Nephron (organoid): ENCODE measurements around the gene NFIC.
A peak's percentile ranks its signal among the peaks of the same experiment; 100 is the strongest.

Experiments
- H3K27ac Mint-ChIP-seq, 3 experiments: 2 replicates each; pipeline ENCODE4 v1.8.0; 2020; ENCODE audit warnings: mixed read lengths in 3 of 3, mild to moderate bottlenecking in 2 of 3, moderate library complexity in 1 of 3
- H3K27me3 Mint-ChIP-seq: 2 replicates; pipeline ENCODE4 v1.8.0; 2021; ENCODE audit warnings: low read depth, mild to moderate bottlenecking, moderate library complexity, mixed read lengths
- H3K36me3 Mint-ChIP-seq: 2 replicates; pipeline ENCODE4 v1.8.0; 2020; ENCODE audit warnings: low read depth, mixed read lengths
- H3K4me1 Mint-ChIP-seq: 2 replicates; pipeline ENCODE4 v1.8.0; 2020; ENCODE audit warnings: mixed read lengths
- H3K4me3 Mint-ChIP-seq, 3 experiments: 2 replicates each; pipeline ENCODE4 v1.8.0; 2020; ENCODE audit warnings: mild to moderate bottlenecking in 3 of 3, mixed read lengths in 3 of 3, moderate library complexity in 2 of 3
- H3K9me3 Mint-ChIP-seq: 2 replicates; pipeline ENCODE4 v1.8.0; 2020; ENCODE audit warnings: mixed read lengths
- TF ChIP-seq, protein P1 (sequence below), 3 experiments: fragments of 200-600 bp; sonication (generic); IDR thresholded peaks; one replicate each; pipeline ENCODE4 v1.5.0; 2021; ENCODE audit warnings: antibody characterized with exemption in 3 of 3; ENCODE audit not compliant: unreplicated experiment in 3 of 3

The NFIC gene

DNA sequence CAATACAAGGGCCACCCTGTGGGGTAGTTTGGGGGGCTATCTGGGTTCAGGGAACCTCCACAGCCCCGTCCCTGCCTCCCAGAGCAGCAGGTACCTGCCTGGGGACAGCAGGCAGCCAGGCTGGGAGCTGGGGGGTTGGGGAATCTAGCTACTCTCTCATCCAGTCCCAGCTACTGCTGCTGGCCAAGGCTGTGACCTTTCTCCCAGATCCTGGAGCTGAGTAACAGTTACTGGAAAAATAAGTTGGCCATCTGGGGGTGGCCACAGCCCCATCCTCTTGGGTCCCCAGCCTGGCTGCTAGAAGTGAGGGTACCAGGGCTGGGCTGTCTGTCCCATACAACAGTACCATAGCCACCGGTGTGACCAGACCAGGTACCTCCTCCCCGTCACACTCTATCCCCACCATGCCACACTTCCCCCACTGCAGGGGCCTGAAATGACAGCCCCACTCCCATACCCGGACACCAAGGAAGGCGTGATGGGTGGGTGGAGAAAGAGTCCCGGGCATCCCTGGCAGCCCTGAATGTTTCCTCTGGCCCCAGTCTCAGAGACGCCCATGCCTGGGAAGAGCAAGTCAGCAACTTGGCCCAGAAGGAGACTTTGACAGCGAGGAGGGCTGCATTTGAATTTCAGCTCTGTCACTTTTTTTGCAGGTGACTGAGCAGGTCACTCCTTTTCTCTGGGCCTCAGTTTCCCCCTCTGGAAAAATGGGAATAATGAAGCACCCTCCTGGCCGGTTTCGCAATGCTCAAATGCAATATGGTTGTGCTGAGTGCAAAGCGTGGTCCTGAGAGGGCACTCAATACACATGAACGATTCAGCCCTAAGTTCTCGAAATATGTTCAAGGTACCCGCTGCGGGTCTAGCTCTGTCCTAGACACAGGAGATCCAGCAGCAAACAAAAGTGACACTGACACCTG, 30.7 kb upstream of the NFIC start:
- H3K4me3 Mint-ChIP-seq = no peak overlapping the region

DNA sequence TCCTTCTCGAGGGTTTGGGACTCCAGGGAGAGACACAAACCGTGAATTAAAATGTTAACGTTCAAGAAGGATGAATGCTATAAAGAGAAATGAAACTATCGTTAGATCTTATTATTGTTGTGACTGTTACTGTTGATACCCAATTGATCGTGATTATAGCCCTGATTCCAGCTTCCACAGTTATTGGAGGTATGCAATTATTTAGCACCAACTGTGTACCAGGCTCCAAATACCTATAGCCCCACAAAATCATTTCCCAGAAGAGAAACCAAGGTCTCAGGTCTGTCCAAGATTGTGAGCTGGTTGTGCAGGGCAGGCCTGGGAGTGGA, 30.1 kb upstream of the NFIC start:
- peaks cover 5% of the 10 kb centered on the region for H3K4me1 Mint-ChIP-seq

More for the DNA sequence above, 30.7 kb upstream of the NFIC start:
- Mint-ChIP-seq H3K27me3 (peaks cover 55% of the 10 kb centered on the region), H3K36me3 (no peaks in the 10 kb centered on the region), H3K9me3 (no peaks in the 10 kb centered on the region), H3K27ac (peak overlapping the region in 2 of 3 experiments; percentile 55 to 80), H3K4me1 (peaks cover 5% of the 10 kb centered on the region)
- TF ChIP-seq, protein P1, sequence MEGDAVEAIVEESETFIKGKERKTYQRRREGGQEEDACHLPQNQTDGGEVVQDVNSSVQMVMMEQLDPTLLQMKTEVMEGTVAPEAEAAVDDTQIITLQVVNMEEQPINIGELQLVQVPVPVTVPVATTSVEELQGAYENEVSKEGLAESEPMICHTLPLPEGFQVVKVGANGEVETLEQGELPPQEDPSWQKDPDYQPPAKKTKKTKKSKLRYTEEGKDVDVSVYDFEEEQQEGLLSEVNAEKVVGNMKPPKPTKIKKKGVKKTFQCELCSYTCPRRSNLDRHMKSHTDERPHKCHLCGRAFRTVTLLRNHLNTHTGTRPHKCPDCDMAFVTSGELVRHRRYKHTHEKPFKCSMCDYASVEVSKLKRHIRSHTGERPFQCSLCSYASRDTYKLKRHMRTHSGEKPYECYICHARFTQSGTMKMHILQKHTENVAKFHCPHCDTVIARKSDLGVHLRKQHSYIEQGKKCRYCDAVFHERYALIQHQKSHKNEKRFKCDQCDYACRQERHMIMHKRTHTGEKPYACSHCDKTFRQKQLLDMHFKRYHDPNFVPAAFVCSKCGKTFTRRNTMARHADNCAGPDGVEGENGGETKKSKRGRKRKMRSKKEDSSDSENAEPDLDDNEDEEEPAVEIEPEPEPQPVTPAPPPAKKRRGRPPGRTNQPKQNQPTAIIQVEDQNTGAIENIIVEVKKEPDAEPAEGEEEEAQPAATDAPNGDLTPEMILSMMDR (IDR thresholded peaks at IDR 0.05; ENCODE audit: unreplicated experiment in 3 of 3) = no peak

DNA sequence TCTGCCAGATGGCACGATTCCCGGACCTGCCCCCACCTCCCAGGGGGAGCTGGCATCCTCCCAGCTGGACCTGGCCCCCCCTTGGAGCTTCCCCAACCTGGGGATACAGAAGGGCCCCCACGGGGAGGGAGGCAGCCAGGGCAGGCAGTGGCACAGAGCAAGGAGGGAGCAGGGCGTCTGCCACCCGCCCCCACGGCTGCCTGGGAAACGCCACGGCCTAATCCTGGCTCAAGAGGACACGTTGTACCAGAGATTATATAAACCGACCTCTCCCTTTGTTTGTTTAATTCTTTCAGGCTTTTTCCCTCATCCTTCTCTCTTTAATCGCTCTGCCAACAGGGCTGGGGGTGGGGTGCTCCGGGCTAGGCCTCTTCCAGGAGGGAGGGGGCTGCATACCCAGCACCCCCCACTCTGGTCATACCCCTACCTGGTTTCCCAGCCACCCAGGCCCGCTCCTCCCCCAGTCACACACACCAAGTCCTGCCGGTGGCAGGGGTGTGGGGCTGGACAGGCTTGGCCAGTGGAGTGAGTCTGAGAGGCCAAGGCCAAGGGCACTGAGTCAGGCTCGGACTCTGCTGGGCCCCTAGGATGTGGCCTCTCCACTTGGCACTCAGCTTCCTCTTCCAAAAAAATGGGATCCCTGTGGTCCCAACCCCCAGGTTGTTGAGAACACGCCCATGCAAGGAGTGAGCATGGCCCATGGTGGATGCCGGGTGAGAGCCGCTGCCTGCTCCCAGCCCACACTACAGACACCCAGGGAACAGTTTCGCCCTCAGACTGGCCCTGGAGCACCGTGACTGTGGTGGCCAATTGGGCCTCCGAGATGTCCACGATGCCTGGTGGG, 29.5 kb upstream of the NFIC start:
- peak overlapping the region; percentile 55 to 63 (median 56) for H3K27ac Mint-ChIP-seq
- TF ChIP-seq, protein P1 (IDR thresholded peaks at IDR 0.05; ENCODE audit: unreplicated experiment in 3 of 3) = no peak
- no peak overlapping the region for H3K4me3 Mint-ChIP-seq
- no peaks in the 10 kb centered on the region for H3K36me3 Mint-ChIP-seq
- H3K27me3 Mint-ChIP-seq = peaks cover 43% of the 10 kb centered on the region
- H3K9me3 Mint-ChIP-seq = no peaks in the 10 kb centered on the region
- H3K4me1 Mint-ChIP-seq = peaks cover 5% of the 10 kb centered on the region

More for the DNA sequence above, 30.1 kb upstream of the NFIC start:
- H3K4me3 Mint-ChIP-seq = no peak overlapping the region
- TF ChIP-seq, protein P1 (IDR thresholded peaks at IDR 0.05; ENCODE audit: unreplicated experiment in 3 of 3) = no peak
- H3K9me3 Mint-ChIP-seq = no peaks in the 10 kb centered on the region
- peak overlapping the region in 2 of 3 experiments; percentile 55 to 80 for H3K27ac Mint-ChIP-seq
- no peaks in the 10 kb centered on the region for H3K36me3 Mint-ChIP-seq
- H3K27me3 Mint-ChIP-seq = peaks cover 49% of the 10 kb centered on the region

DNA sequence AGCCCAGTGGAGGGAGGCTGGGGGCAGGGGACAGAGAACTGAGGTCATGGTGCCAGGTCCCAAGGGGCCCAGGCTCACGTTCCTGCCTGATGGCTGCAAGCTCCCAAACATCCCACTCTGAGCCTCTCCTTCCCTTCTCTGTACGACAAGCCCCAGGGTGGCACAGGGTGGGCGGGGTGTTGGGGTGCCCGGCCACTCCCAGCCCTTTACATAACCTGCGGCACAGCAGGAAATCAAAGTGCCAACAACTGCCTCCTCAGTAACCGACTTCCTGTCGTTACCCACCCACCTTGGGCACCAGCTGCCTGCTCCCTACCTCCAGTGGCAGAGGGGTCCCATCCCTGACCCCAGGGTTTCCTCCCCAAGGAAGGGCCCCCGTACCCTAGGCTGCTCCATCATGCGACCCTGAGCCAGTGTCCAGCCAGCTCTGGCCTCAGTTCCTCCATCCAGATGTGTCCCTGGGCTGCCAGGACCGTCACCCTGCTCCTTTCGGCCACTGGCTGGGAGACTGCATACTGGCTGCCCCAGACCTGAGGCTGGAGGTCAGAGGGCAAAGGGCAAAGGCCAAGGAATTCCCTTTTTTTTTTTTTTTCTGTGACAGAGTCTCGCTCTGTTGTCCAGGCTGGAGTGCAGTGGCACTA, 27.7 kb upstream of the NFIC start:
- Mint-ChIP-seq H3K27me3 (peaks cover 29% of the 10 kb centered on the region), H3K9me3 (no peaks in the 10 kb centered on the region), H3K36me3 (no peaks in the 10 kb centered on the region), H3K4me3 (no peak overlapping the region), H3K27ac (no peak overlapping the region), H3K4me1 (peaks cover 5% of the 10 kb centered on the region)
- TF ChIP-seq, protein P1 (IDR thresholded peaks at IDR 0.05; ENCODE audit: unreplicated experiment in 3 of 3) = no peak

DNA sequence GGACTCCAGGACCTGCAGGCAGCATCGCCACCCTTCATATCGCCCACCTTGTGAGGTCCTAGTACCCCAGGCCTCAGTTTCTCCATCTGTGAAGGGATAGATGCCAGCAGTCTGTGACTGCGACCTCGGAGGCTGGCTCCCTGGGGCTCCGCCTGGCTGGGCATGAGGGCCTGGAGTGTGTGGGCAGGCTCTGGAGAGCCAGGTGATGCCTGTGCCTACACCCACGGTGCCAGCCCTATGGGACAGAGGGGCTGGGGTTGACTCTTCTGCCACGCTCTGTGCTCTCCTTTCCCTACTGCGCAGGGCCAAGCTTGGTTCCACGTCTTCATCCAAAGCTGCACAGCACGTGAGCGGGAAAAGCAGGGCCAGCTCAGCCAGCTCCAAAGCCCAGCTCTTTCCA, 26.0 kb upstream of the NFIC start:
- no peaks in the 10 kb centered on the region for H3K9me3 Mint-ChIP-seq
- H3K27me3 Mint-ChIP-seq = peaks cover 18% of the 10 kb centered on the region
- H3K36me3 Mint-ChIP-seq = no peaks in the 10 kb centered on the region
- H3K27ac Mint-ChIP-seq = no peak overlapping the region
- H3K4me1 Mint-ChIP-seq = peaks cover 5% of the 10 kb centered on the region
- H3K4me3 Mint-ChIP-seq = no peak overlapping the region
- TF ChIP-seq, protein P1 (IDR thresholded peaks at IDR 0.05; ENCODE audit: unreplicated experiment in 3 of 3) = no peak
